GM20000 (cell line): ENCODE data around the gene KLHL25.

ENCODE experiments used
- DNase-seq: peaks from one replicate; pipeline ENCODE4 v3.0.0; 2012; ENCODE audit warnings: low spot score
- TF ChIP-seq, protein P1 (sequence below): IDR thresholded peaks from 2 replicates; pipeline ENCODE4 v1.5.1; 2012; ENCODE audit warnings: mild to moderate bottlenecking, control low read depth; ENCODE audit errors: extremely low read depth, missing control alignments

Gene KLHL25

DNA sequence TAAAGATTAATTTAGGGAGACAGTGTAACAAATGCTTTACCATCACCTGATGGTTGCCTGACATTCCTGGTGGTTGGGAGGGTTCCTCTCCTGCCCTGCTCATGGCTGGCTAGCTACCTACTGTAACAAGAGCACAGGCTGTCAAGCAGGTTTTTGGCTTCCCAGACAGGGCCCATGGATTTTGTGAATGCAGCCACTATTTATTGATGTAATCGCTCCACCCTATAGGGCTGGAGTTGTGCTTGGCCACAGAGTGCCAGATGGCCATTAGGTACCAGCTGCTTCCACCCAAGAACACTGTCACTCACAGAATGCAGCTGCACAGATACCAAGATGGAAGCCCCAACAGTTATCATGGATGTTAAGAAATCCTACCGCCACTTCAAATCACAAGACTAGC is 31.0 kb upstream of the KLHL25 start:
- DNase-seq, result no peak
- TF ChIP-seq, protein P1, sequence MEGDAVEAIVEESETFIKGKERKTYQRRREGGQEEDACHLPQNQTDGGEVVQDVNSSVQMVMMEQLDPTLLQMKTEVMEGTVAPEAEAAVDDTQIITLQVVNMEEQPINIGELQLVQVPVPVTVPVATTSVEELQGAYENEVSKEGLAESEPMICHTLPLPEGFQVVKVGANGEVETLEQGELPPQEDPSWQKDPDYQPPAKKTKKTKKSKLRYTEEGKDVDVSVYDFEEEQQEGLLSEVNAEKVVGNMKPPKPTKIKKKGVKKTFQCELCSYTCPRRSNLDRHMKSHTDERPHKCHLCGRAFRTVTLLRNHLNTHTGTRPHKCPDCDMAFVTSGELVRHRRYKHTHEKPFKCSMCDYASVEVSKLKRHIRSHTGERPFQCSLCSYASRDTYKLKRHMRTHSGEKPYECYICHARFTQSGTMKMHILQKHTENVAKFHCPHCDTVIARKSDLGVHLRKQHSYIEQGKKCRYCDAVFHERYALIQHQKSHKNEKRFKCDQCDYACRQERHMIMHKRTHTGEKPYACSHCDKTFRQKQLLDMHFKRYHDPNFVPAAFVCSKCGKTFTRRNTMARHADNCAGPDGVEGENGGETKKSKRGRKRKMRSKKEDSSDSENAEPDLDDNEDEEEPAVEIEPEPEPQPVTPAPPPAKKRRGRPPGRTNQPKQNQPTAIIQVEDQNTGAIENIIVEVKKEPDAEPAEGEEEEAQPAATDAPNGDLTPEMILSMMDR, result no peak

DNA sequence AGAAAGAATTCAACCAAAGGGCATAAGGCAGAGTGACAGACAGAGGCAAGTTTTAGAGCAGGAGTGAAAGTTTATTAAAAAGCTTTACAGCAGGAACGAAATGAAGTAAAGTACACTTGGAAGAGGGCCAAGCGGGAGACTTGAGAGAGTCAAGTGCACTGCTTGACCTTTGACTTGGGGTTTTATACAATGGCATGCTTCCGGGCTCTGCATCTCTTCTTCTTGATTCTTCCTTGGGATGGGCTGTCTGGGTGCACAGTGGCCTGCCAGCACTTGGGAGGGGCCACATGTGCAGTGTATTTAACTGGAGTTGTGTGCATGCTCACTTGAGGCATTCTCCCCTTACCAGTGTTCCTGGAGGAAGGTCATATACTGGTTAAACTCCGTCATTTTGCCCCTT is 30.4 kb upstream of the KLHL25 start:
- TF ChIP-seq, protein P1, result no peak
- no peak for DNase-seq

GRCh38 chr15:85821545-85821944 is 26.8 kb upstream of the KLHL25 start:
- TF ChIP-seq, protein P1, result no peak
- no peak for DNase-seq

DNA sequence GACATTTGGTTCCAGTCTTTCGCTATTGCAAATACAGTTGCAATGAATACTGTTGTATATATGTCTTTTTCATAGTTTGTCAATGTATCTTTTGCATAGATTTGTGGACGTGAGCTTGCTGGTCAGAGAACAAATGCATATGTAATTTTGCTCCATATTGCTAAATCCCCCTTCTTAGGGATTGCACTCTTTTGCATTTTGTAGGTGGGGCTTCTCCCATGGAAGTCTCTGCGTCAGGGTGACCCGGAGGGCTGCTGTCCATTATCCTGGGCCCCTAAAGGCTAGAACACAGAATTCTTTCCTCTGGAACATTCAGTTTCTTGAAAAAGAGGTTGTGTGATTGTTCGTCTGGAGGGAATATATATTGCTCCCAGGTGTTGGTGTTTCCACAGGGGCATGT is 25.2 kb upstream of the KLHL25 start:
- TF ChIP-seq, protein P1, result no peak
- DNase-seq, result no peak

- no peak for DNase-seq
- TF ChIP-seq, protein P1, result no peak
These were observed 18.5 kb upstream of the KLHL25 start for GRCh38 chr15:85813234-85813633.

DNA sequence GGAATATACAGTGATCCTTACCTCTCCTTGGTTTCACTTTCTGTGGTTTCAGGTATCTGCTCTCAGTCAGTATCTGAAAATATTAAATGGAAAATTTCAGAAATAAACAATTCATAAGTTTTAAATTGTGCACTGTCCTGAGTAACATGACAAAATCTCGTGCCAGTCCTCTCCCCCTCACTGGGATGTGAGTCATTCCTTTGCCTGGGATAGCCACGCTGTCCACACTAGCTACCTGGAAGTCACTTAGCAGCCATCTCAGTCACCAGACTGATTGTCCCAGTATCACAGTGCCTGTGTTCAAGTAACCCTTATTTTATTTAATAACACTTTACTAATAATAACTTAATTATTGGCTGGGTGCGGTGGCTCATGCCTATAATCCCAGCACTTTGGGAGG is 15.3 kb upstream of the KLHL25 start:
- no peak for DNase-seq
- TF ChIP-seq, protein P1, result no peak

DNA sequence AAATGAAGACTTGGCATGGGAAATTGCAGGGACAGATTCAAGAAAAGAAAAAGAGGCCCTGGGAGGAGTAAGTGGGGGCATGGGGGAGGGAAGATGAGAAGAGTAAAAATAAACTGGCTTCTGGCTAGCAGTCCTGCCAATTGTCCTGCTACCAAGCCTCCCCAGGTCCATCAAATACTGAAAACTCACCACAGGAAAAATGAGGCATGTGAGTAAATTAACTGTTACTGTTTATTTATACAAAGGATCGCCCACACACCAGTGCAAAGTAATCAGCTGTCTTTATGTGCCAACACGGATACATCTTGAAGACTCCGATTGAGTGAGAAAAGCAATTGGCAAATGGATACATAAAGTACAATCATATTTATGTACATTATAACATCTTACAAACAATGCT is 10.7 kb upstream of the KLHL25 start:
- TF ChIP-seq, protein P1, result no peak
- no peak for DNase-seq
